ENCODE measurements around the gene SAE1. TPM values are rescaled to one million over a fixed set of nuclear protein-coding genes. Genes with fewer than 3 reads are reported as not detected.

SAE1 gene
- polyA plus RNA-seq, 3 donors = 28.3 to 54.2 (median 46.5) TPM

- Mint-ChIP-seq H3K9me3 (no peaks in the 10 kb centered on the region), H3K4me3 (no peak overlapping the region), H3K27ac (peak overlapping the region in 1 of 7 donors; percentile 6), H3K36me3 (peaks cover 29 to 33% of the 10 kb centered on the region in 2 donors), H3K27me3 (ENCODE audit: low read depth in 3 of 3) (no peaks in the 10 kb centered on the region), H3K4me1 (peaks cover 55% of the 10 kb centered on the region)
- H2AFZ ChIP-seq (ENCODE audit: insufficient read depth, low read depth, low read length, poor library complexity, severe bottlenecking) = no peak overlapping the region
- intact Hi-C loops (cut with micrococcal nuclease) = no loop called here
- no peak for DNase-seq
- peaks cover 99% of the 10 kb centered on the region for H3K79me2 ChIP-seq (ENCODE audit: insufficient read depth, low read length)
- H3K36me3 ChIP-seq (replicated peaks in 1 of 2; ENCODE audit: control insufficient read depth in 1 of 2, insufficient read depth in 2 of 2, low read length in 2 of 2) = peaks cover 15 to 38% of the 10 kb centered on the region in 2 donors
- no peak overlapping the region for H3K9ac ChIP-seq (ENCODE audit: insufficient read depth, low read length, poor library complexity, severe bottlenecking)
- peaks cover 35 to 41% of the 10 kb centered on the region in 2 donors for H3K4me1 ChIP-seq (ENCODE audit: control insufficient read depth in 1 of 2, insufficient read depth in 2 of 2, low read length in 2 of 2)
- TF ChIP-seq CTCF (IDR thresholded peaks at IDR 0.05) = no peak
- no CpG with 5 or more reads among the region's 2 CpGs for WGBS (ENCODE audit: insufficient coverage)
- H3K27me3 ChIP-seq (ENCODE audit: control insufficient read depth in 2 of 2, insufficient read depth in 2 of 2, low read length in 2 of 2) = no peaks in the 10 kb centered on the region
- no peaks in the 10 kb centered on the region for H3K9me3 ChIP-seq (replicated peaks in 1 of 2; ENCODE audit: control insufficient read depth in 1 of 2, insufficient read depth in 1 of 2, low read length in 2 of 2)
- peak overlapping the region in 1 of 2 donors; percentile 56 for H3K27ac ChIP-seq (ENCODE audit: low read depth in 1 of 2, low read length in 2 of 2)
- no peak overlapping the region for H3K4me2 ChIP-seq (replicated peaks; ENCODE audit: extremely low read depth, low read length, poor library complexity, severe bottlenecking)
- H4K20me1 ChIP-seq (ENCODE audit: insufficient read depth, low read length) = peaks cover 58% of the 10 kb centered on the region
- no peak overlapping the region for H3K4me3 ChIP-seq (replicated peaks in 1 of 3; ENCODE audit: low read depth in 2 of 3, low read length in 3 of 3)
These were observed 24.8 kb upstream of the SAE1 start for GRCh38 chr19:47105874-47106273.

GRCh38 chr19:47106821-47107201 is 23.8 kb upstream of the SAE1 start:
- H3K79me2 ChIP-seq (ENCODE audit: insufficient read depth, low read length) = peaks cover 100% of the 10 kb centered on the region
- peaks cover 15 to 38% of the 10 kb centered on the region in 2 donors for H3K36me3 ChIP-seq (replicated peaks in 1 of 2; ENCODE audit: control insufficient read depth in 1 of 2, insufficient read depth in 2 of 2, low read length in 2 of 2)
- Mint-ChIP-seq H3K27ac (peak overlapping the region in 3 of 7 donors; percentile 6 to 45 (median 22)), H3K4me3 (no peak overlapping the region), H3K4me1 (peaks cover 57% of the 10 kb centered on the region), H3K27me3 (ENCODE audit: low read depth in 3 of 3) (peaks cover 0 to 1% (median 0%) of the 10 kb centered on the region in 3 donors), H3K9me3 (peaks cover 0 to 2% (median 0%) of the 10 kb centered on the region in 7 donors), H3K36me3 (peaks cover 29 to 34% of the 10 kb centered on the region in 2 donors)
- 93% methylated on average over 2 of the region's 2 CpGs for WGBS (ENCODE audit: insufficient coverage)
- no peak overlapping the region for H3K4me3 ChIP-seq (replicated peaks in 1 of 3; ENCODE audit: low read depth in 2 of 3, low read length in 3 of 3)
- no peak overlapping the region for H3K4me2 ChIP-seq (replicated peaks; ENCODE audit: extremely low read depth, low read length, poor library complexity, severe bottlenecking)
- peaks cover 52% of the 10 kb centered on the region for H4K20me1 ChIP-seq (ENCODE audit: insufficient read depth, low read length)
- peak overlapping the region in 1 of 2 donors; percentile 56 for H3K27ac ChIP-seq (ENCODE audit: low read depth in 1 of 2, low read length in 2 of 2)
- H3K9me3 ChIP-seq (replicated peaks in 1 of 2; ENCODE audit: control insufficient read depth in 1 of 2, insufficient read depth in 1 of 2, low read length in 2 of 2) = no peaks in the 10 kb centered on the region
- no peak overlapping the region for H2AFZ ChIP-seq (ENCODE audit: insufficient read depth, low read depth, low read length, poor library complexity, severe bottlenecking)
- TF ChIP-seq CTCF (IDR thresholded peaks at IDR 0.05) = no peak
- H3K9ac ChIP-seq (ENCODE audit: insufficient read depth, low read length, poor library complexity, severe bottlenecking) = no peak overlapping the region
- H3K4me1 ChIP-seq (ENCODE audit: control insufficient read depth in 1 of 2, insufficient read depth in 2 of 2, low read length in 2 of 2) = peaks cover 35 to 41% of the 10 kb centered on the region in 2 donors
- intact Hi-C loops (cut with micrococcal nuclease) = no loop called here
- no peak for DNase-seq
- H3K27me3 ChIP-seq (ENCODE audit: control insufficient read depth in 2 of 2, insufficient read depth in 2 of 2, low read length in 2 of 2) = no peaks in the 10 kb centered on the region
